ENCODE data around the gene PSRC1.
A peak's percentile ranks its signal among the peaks of the same experiment; 100 is the strongest.

The PSRC1 gene

DNA sequence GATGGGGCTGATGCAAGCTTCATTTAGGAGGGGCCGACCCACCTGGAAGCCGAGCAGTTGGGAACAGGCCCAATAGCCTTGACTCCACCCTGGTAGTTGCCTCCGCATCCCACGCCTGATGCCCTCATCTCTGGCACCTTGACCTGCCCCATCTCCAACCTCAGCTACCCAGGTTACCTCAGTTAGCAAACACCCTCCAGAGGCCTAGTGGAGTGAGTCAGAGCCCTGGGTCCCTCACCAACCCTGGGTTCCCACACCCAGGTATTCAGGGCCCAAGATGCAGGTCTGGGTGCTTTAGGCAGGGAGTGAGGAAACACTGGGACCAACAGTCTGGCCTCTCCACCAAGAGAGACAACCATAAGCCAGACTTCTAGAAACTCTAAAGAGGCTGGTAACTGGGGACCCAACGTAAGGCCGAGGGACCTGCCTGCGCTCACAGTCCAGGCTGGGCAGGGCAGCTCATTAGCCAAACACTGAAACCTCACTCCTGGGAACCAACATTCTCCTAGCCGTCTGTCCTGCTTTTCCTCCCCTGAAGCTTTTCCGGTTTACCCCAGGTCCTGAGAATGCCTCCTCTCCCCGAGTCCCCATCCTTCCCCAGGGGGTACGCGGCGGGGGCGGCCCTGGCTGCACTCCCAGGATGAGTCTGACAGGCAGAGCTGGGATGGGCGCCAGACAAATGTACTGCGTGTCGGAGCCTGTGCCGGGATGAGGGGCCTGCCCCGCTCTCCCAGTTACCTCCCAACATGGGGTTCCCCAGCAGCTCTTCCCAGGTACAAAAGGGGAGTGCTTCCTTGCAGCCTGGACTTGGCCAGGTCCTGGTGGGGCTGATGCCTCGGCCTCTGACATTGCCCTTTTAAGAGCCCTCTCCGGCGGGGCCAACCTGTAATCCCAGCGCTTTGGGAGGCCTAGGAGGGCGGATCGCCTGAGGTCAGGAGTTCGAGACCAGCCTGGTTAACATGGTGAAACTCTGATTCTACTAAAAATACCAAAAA, 42.5 kb downstream of the PSRC1 start:
- Histone ChIP-seq H3K9ac (ENCODE audit: low read length) (no peak overlapping the region), H3K4me1 (ENCODE audit: control insufficient read depth, insufficient read depth, low read length) (peaks cover 41% of the 10 kb centered on the region), H3K27ac (ENCODE audit: low read depth, low read length) (no peak overlapping the region), H3K9me3 (ENCODE audit: control insufficient read depth, insufficient read depth, low read depth, low read length) (no peaks in the 10 kb centered on the region), H3K27me3 (ENCODE audit: control insufficient read depth, insufficient read depth, low read length) (no peaks in the 10 kb centered on the region), H3K36me3 (ENCODE audit: control insufficient read depth, insufficient read depth, low read length) (peaks cover 38% of the 10 kb centered on the region), H3K4me3 (ENCODE audit: low read depth, low read length) (peak overlapping the region; percentile 34)

GRCh38 chr1:109239409-109240068, 43.4 kb downstream of the PSRC1 start:
- H3K4me1 ChIP-seq (ENCODE audit: control insufficient read depth, insufficient read depth, low read length) = peaks cover 41% of the 10 kb centered on the region
- H3K27ac ChIP-seq (ENCODE audit: low read depth, low read length) = no peak overlapping the region
- H3K9ac ChIP-seq (ENCODE audit: low read length) = no peak overlapping the region
- H3K27me3 ChIP-seq (ENCODE audit: control insufficient read depth, insufficient read depth, low read length) = no peaks in the 10 kb centered on the region
- no peaks in the 10 kb centered on the region for H3K9me3 ChIP-seq (ENCODE audit: control insufficient read depth, insufficient read depth, low read depth, low read length)
- no peak overlapping the region for H3K4me3 ChIP-seq (ENCODE audit: low read depth, low read length)
- H3K36me3 ChIP-seq (ENCODE audit: control insufficient read depth, insufficient read depth, low read length) = peaks cover 47% of the 10 kb centered on the region

DNA sequence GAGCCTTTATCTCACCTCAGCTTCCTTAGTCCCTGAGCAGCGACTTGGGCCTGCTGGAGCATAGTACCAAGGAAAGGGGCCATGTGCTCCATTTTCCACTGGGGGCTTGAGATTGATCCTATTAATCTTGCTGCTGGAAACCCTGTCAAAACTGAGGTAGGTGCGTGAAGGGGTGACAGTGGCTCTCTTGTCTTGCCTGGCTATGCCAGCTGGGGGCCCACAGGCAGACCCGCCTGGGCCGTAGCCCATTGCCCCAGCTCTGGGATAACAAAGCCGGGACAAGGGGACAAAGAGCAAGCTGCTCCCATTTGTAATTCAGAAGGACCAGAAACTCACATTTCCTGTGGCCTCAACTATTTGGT, 43.9 kb downstream of the PSRC1 start:
- Histone ChIP-seq H3K27ac (ENCODE audit: low read depth, low read length) (no peak overlapping the region), H3K36me3 (ENCODE audit: control insufficient read depth, insufficient read depth, low read length) (peaks cover 52% of the 10 kb centered on the region), H3K9me3 (ENCODE audit: control insufficient read depth, insufficient read depth, low read depth, low read length) (no peaks in the 10 kb centered on the region), H3K4me1 (ENCODE audit: control insufficient read depth, insufficient read depth, low read length) (peaks cover 41% of the 10 kb centered on the region), H3K27me3 (ENCODE audit: control insufficient read depth, insufficient read depth, low read length) (no peaks in the 10 kb centered on the region), H3K9ac (ENCODE audit: low read length) (no peak overlapping the region), H3K4me3 (ENCODE audit: low read depth, low read length) (no peak overlapping the region)

- peaks cover 41% of the 10 kb centered on the region for H3K4me1 ChIP-seq (ENCODE audit: control insufficient read depth, insufficient read depth, low read length)
- no peak overlapping the region for H3K4me3 ChIP-seq (ENCODE audit: low read depth, low read length)
- H3K9me3 ChIP-seq (ENCODE audit: control insufficient read depth, insufficient read depth, low read depth, low read length) = no peaks in the 10 kb centered on the region
- peaks cover 53% of the 10 kb centered on the region for H3K36me3 ChIP-seq (ENCODE audit: control insufficient read depth, insufficient read depth, low read length)
- H3K9ac ChIP-seq (ENCODE audit: low read length) = no peak overlapping the region
- H3K27ac ChIP-seq (ENCODE audit: low read depth, low read length) = no peak overlapping the region
- H3K27me3 ChIP-seq (ENCODE audit: control insufficient read depth, insufficient read depth, low read length) = no peaks in the 10 kb centered on the region
These were observed 44.6 kb downstream of the PSRC1 start for GRCh38 chr1:109238382-109238781.

DNA sequence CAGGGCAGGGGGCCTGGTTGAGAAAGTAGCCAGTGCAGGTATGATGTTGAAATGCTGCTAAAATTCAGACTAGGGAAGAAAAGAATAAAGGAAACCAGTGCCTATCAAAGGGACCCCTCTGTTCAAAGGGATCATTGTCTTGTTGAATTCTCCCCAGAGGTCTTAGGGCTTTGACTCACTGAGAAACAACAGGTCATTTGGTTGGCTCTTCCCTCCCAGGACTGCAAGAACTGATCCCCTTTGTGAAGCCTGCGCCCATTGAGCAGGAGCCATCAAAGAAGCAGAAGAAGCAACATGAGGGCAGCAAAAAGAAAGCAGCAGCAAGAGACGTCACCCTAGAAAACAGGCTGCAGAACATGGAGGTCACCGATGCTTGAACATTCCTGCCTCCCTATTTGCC, 45.4 kb downstream of the PSRC1 start:
- Histone ChIP-seq H3K27me3 (ENCODE audit: control insufficient read depth, insufficient read depth, low read length) (no peaks in the 10 kb centered on the region), H3K9ac (ENCODE audit: low read length) (no peak overlapping the region), H3K36me3 (ENCODE audit: control insufficient read depth, insufficient read depth, low read length) (peaks cover 61% of the 10 kb centered on the region), H3K4me1 (ENCODE audit: control insufficient read depth, insufficient read depth, low read length) (peaks cover 40% of the 10 kb centered on the region), H3K27ac (ENCODE audit: low read depth, low read length) (no peak overlapping the region), H3K4me3 (ENCODE audit: low read depth, low read length) (no peak overlapping the region), H3K9me3 (ENCODE audit: control insufficient read depth, insufficient read depth, low read depth, low read length) (no peaks in the 10 kb centered on the region)

- Histone ChIP-seq H3K27me3 (ENCODE audit: control insufficient read depth, insufficient read depth, low read length) (no peaks in the 10 kb centered on the region), H3K36me3 (ENCODE audit: control insufficient read depth, insufficient read depth, low read length) (peaks cover 84% of the 10 kb centered on the region), H3K4me1 (ENCODE audit: control insufficient read depth, insufficient read depth, low read length) (peaks cover 31% of the 10 kb centered on the region), H3K4me3 (ENCODE audit: low read depth, low read length) (no peak overlapping the region), H3K9ac (ENCODE audit: low read length) (no peak overlapping the region), H3K9me3 (ENCODE audit: control insufficient read depth, insufficient read depth, low read depth, low read length) (no peaks in the 10 kb centered on the region), H3K27ac (ENCODE audit: low read depth, low read length) (no peak overlapping the region)
These were observed 47.8 kb downstream of the PSRC1 start for GRCh38 chr1:109235137-109235536.

GRCh38 chr1:109231066-109231465, 51.9 kb downstream of the PSRC1 start:
- H3K9ac ChIP-seq (ENCODE audit: low read length) = no peak overlapping the region
- H3K9me3 ChIP-seq (ENCODE audit: control insufficient read depth, insufficient read depth, low read depth, low read length) = no peaks in the 10 kb centered on the region
- no peak overlapping the region for H3K4me3 ChIP-seq (ENCODE audit: low read depth, low read length)
- H3K36me3 ChIP-seq (ENCODE audit: control insufficient read depth, insufficient read depth, low read length) = peaks cover 61% of the 10 kb centered on the region
- H3K27me3 ChIP-seq (ENCODE audit: control insufficient read depth, insufficient read depth, low read length) = no peaks in the 10 kb centered on the region
- H3K27ac ChIP-seq (ENCODE audit: low read depth, low read length) = no peak overlapping the region
- H3K4me1 ChIP-seq (ENCODE audit: control insufficient read depth, insufficient read depth, low read length) = peaks cover 31% of the 10 kb centered on the region

All from HUES6 (cell line).